ENCODE measurements around the gene MRPL28.

GRCh38 chr16:378821-379182 is 8.5 kb upstream of the MRPL28 start:
- TF ChIP-seq CTCF (IDR thresholded peaks at IDR 0.05) (no peak), EZH2 (IDR thresholded peaks at IDR 0.05) (no peak), EZH2phosphoT487 (IDR thresholded peaks at IDR 0.05) (no peak)

Data from neural progenitor cell (in vitro differentiated cells).